Measurements from ENCODE around the gene TOP2B.

The TOP2B gene

DNA sequence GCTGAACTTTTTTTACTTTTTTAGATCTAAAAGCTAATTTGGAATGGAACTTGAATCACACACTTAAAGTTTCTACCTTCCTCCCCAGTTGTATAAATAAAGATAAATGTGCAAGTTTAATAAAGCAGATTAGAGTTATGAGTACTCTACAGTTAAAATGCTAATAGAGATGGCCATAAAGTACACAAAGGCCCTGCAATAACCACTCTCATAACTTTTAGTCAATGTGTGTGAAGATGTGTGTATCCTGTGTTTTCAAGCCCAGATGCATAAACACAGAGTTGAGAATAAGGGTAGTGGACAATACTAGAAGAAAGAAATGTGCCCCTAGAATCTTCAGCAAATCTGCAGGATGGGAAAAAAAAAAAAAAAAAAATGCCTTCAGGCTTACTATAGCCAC lies 45.3 kb downstream of the TOP2B start:
- DNase-seq (ENCODE audit: low read depth), result no peak

DNA sequence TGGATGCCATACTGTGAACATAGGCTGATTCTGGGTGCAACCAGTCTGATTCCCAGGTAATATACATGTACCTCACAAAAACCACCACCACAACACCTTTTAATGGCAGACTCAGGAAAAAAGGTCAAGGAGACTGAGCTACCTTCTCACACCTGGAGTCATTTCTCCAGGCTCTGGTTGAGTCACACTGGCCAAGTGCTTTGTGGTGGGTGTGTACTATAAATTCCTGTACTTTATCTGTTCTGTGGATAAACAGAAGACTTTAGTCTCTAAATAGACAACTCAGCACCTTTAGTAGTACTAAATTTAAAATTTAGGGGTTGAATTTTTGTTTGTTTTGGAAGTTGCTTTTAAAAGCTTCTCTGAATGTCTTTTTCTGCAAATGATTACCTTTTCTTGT lies 46.7 kb downstream of the TOP2B start:
- no peak for DNase-seq (ENCODE audit: low read depth)

DNA sequence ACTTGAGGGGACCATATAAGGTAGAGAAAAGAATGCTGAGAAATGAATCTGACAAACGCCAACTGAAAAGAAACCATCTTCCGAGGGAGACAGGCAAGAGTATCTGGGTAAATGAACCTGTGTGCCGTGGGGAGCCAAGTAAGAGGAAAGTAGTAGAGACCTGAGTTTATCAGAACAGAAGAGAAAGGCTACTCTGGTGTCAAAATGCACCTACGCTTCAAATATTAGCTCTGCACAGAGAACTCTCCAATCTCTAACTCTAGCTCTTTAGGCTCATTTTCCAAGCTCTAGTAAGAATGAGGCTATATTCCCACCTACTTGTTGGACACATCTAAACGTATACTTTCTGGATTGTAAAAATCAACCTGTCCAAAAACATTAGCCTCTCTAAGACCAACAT lies 53.5 kb downstream of the TOP2B start:
- no peak for DNase-seq (ENCODE audit: low read depth)

DNA sequence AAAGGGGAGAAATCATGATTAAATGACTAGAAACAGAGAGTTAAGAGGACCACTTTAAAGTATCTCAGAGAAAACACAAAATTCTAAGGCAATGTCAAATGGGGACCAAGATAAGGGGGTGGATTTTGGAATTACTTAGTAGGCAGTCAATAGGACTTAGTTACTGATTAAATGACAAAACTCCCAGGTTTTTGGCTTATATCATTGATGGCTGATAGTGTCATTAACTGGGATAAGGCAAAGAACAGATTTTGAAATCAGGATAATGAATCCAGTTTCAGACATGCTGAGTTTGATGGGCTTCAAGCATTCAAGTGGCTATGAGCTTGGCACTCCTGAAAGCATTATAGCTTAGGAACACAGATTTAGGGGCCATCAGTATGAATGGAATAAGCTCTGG lies 53.9 kb downstream of the TOP2B start:
- no peak for DNase-seq (ENCODE audit: low read depth)

DNA sequence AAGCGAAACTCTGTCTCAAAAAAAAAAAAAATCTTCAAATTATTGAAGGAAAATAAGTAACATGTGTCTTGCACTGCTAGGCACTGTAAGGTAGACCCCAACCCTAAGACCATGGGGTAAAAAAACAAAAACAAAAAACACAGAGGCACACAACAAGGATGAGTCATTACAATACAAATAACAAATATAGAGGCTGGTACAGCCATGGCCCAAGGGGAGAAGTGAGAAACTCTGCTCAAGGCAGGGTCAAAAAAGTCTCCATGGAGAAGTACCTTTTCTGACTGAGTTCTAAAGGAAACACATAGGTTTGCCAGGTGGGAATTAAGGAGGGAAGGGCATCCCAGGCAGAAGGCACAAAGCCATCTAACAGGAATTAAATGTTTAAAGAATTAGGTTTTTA lies 54.5 kb downstream of the TOP2B start:
- DNase-seq (ENCODE audit: low read depth), result no peak

DNA sequence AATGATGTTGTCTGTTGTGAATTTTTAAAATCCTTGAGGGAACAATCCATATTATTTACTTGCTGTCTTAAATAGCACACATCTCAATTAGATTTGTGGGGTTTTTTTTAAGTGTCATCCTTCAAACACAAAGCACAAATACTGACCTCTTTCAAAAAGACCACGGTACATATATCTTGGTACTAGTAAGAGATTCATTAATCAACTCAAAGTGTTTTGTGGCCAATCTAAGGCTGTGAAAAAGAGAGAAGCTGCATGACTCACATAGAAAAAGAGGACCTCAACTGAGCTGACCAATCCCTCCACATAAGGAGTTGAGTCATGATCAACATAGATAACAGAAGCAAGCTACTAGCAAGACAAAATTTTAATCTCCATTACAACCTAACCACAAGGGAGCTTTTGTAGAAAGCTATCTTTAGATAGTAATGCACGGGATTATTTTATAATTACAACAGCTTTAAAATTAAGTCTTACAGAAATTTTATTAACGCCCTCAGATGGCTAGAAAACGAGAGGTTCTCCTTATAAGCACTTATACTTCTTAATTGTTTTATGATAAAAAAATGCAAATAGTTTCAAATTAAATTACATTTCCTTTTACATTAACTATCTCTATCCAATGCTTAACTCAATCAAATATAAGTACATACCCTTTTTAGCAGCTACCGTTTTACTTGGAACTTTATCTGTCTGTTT lies 60.5 kb downstream of the TOP2B start:
- no peak for DNase-seq (ENCODE audit: low read depth)

DNA sequence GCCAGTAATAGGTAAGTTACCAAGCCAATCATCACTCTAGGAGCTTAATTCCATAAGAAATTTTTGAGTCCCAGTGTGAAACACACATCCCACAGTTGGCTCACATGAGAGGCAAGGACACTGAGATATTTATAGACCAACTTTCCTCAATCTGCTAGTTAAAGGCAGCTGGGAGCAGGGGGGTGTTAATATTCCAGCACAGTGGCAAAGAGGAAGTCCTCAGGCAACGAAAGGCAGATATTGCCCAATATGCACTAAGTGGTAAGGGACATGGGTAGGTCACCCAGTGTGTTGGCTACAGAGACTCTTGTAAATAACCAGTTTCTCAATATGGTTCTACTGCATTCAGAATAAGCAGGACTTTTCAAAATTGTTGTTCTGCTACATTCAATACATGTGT lies 61.0 kb downstream of the TOP2B start:
- no peak for DNase-seq (ENCODE audit: low read depth)

DNA sequence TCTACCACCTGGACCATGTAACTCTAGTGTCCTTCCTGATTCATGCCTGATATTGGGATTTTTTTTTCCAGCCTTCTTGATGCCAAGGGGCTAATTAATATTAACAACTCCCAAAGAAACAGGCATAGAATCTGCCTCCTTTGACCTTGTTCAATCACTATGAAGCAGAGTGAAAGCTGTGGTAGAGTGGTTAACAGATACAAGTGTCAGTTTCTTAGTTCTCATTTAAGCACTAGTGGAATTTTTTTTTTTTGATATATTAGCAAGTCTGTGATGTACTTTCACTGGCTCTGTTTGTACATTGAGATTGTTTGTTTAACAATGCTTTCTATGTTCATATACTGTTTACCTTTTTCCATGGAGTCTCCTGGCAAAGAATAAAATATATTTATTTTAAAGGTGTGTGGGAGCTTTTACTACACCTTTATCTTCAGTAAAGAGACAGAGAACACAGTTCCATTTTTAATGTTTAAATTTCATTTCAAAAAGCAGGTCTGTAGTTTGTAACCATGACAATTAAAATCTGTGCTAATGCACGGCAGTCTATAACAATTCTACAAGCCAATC lies 67.1 kb downstream of the TOP2B start:
- no peak for DNase-seq (ENCODE audit: low read depth)

DNA sequence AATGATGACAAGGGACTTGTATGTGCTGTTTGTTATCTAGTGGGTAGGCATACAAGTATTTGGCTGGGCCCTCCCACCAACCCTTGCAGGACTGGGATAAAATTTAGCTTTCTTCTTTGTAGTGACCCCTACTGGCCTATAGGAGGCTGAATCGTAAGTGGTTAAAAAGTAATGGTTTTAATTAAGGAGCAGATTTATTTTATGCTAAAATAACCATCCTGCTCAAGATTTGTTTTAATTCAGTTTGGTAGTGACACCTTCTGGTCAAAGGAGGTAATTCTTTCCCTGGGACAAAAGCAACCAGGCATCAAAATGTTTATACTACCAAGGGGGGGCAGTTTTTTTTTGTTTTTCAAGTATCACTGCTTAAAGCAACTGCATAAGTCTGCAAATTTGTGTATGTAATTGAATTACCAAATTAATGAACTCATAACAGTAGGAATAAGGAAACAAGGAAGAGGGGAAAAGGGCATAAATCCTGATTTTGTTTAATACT lies 70.7 kb downstream of the TOP2B start:
- no peak for DNase-seq (ENCODE audit: low read depth)

DNA sequence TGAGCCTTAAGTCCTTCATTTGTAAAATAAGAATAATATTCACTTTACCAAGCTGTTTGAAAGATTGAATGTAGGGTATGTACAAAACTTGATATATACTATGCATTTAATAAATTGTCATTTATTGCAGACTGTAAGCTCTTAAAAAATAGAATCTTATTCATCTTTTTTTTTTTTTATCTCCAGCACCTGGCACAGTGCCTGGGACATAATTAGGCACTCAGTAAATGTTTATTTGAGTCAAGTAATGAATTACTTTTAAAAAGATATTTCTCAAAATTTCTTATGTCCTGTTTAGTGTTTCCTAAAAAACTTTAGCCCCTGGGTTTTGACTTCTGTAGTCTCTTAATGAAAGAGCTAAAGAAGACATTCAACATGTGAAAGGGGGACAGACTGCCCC lies 71.7 kb downstream of the TOP2B start:
- no peak for DNase-seq (ENCODE audit: low read depth)

DNA sequence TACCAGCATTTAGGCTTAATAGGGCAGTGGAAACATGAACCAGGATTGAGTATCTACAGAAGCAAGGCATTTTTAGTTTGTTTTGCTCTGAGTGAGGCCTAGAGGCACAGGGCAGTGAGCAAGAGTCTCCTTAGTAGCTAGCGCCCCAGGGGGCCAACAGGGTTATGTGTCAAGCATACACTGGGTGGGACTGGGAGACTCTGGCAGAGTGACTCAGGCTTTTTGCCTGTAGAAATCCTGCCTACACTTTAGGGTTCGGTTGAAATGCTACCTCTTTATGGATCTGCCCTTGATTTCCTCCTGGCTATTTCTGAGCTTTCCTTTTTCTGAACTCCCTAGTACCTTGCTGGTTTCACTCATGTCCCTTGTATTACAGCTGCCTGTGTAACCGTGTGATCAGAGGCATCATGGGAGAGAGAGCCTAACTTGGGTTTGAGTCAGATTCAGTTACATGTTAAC lies 72.2 kb downstream of the TOP2B start:
- no peak for DNase-seq (ENCODE audit: low read depth)

DNA sequence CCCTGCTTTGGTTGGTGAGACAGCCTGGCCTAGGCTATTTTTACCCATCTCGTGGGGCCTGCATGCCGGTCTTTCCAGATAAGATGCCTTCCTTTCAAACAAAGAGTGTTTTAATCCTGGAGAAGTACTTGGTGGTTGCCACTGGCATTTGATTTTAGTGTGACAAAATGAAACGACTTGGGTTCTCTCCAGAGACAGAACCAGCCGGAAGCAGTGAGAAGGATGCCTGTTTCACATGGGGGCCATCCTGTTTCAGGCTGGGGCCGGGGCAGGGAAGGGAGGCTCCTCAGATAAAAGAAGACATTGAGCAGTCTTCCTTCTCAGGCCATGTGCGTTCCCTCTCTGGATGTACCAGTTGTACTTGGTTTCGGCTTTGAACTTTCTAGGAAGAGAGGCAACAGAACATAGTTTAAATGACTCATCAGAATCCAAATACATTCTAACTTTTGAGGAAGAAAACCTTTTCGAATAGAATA lies 74.9 kb downstream of the TOP2B start:
- no peak for DNase-seq (ENCODE audit: low read depth)

DNA sequence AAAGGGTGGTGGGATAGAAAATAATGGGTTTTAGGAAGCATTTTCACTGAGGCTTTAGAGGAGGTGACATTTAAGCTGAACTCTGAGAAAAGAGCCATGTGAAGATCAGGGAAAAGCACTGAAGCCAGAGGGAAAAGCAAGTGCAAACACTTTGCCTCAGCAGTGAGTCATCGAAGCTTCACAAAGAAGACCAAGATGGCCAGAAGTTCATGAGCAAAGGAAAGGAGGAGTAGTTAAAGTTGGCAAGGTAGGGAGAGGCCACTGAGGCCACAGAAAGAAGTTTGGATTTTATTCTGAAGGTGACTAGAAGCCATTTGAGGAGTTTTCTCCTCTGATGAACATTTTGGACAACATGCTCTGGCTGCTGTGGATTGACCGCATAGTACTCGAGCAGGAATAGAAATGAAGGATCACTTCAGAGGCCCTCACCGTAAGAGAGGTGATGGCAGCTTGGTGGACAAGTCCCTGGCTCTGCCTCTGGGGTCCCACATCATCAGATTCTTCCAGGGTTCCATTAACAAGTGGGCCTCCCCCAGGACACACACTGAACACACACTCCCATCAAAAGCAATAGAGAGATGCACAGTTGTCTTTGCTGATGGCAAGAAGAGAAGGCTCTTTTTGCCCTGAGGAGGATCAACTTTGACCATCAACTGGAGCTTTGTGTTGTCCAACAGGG lies 75.5 kb downstream of the TOP2B start:
- no peak for DNase-seq (ENCODE audit: low read depth)

DNA sequence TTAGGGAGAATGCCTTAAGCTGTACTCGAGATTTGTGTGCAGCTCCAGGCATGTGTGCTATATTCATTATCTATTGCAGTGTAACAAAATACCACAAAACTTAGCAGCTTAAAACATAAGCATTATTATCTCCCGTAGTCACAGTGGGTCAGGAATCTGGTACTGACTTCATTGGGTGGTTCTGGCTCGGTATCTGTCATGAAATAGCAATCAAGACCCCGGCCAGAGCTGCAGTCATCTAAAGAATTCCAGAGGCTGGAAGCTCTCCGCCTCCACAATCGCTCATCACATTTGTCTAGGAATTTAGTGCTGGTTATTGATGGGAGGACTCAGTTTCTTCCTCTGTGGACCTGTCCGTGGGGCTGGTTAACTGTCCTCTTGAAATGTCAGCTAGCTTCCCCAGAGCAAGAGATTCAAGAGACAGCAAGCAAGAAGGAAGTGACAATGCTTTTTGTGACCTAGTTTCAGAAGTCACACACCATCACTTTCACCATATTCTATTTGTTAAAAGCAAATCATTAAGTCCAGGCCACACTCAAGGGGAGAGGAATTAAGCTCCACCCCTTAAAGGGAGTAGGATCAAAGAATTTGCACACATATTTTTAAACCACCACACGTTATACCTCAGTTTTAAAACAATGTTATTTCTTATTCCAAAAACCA lies 76.1 kb downstream of the TOP2B start:
- no peak for DNase-seq (ENCODE audit: low read depth)

DNA sequence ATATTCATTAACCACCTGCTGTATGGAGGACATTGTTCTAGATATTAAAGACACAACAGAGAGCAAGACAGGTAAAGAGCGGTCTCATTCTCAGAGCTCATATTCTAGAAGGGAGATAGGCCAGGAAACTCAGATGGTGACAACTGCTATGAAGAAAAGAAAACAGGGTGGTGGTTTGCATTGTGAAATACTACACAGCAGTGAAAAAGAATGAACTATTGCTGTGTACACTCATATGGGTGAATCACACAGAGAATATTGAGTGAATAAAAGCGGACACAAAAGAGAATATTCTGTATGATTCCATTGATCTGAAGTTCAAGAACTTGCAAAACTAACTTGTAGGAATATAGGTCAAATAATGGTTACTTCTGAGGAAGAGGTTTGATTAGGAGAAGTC lies 76.7 kb downstream of the TOP2B start:
- DNase-seq (ENCODE audit: low read depth), result no peak

DNA sequence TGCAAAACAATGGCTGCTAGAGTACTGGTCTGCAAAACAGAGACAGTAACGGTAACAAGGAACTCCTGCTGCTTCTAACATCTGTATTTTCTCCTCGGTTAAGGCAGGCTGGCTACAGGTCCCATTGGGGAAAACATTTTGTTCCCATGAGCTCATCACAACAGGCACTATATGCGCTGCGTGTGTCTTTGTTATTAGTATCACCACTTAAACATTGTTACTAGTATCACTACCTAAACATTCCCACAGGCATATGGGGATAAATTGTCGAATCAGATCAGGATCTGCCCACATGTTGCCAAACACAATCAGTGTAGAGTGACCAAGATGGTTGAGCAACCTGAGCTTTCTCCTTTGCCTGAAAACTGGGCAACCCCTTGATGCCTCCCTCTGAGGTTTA lies 77.2 kb downstream of the TOP2B start:
- no peak for DNase-seq (ENCODE audit: low read depth)

DNA sequence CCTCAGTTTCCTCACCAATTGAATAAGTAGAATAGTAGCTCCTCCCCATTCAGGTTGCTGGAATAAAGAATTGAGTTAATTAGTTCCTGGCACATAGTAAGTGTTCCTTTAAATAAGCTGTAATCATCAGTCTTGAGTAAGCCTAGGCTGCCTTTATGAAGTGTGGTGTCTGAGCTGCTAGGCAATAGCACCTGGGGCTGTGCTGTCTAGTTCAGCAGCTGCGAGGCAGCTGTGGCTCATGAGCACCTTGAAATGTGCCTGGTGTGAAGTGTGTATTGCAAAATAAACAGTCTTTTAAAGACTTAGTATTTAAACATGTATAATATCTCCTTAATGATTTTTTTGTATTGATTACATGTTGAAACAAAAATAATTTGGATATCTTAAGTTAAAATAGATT lies 77.6 kb downstream of the TOP2B start:
- no peak for DNase-seq (ENCODE audit: low read depth)

DNA sequence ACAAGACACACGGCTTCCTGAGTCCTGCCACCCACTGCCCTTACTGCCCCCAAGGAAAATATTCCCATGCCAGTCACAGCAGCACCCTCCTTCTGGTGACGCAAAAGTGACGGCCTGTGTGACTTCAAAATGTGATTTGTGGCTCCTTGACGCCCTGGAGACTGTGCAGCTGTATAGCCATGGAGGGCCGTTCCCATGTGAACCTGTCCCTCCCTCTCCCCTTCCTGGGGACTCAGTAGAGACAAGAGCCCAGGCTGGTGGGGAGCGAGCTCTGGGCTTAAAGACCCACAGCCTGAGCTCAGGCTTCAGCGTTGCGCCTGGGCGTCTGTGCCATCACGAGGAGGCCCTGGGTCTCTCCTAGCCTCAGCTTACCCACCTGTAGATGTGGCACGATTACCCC lies 78.2 kb downstream of the TOP2B start:
- no peak for DNase-seq (ENCODE audit: low read depth)

DNA sequence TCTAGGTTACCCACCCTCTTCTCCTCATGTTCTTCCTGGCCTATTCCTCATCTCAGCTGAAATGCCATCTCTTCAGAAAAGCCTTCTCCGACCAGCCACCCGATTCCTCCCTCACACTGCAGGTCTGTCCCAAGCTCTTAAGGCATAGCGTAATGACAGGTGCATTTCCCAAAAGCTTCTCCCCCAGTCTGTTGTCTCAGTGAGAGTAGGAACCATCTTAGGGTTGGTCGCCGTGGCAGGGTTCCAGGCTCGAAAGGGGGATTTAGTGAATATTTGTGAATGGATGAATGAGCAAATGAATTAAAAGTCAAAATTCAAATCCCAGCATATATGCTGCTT lies 78.6 kb downstream of the TOP2B start:
- no peak for DNase-seq (ENCODE audit: low read depth)

DNA sequence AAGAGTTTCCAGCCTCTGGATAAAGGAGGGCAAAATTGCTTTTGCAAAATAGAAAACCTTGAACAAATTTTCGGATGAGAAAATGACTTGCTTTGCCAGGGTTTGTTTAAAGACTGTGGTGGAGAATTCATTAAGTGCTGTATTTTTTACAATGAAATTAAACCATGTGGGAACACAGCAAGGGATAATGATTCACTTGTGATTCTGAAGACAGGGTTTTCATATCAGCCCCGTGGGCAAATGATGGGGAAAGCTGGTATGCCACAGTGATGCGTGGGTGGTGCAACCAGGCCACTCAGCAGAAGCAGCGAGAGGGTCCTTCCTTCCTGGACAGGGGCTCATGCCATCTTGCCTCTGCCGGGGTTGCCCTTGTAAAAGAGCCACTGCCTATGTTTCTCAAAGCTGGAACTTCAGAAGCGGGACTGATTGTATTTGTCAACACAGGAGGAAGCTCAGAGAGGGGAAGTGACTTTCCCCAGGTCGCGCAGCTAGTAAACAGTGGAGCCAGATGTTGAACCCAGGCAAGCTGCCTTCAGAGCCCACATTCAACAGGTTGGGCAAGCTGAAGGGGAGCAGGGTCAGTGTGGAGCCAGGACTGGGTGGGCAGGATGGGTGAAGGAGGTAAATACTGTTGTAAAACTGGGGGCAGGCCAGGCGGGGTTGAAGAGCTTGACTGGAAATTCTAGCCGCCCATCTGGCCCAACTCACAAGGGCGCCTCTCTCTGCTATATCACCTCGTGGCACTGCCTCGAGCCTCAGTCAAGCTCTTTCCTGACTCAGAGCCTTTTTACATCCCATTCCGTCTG lies 79.1 kb downstream of the TOP2B start:
- no peak for DNase-seq (ENCODE audit: low read depth)

DNA sequence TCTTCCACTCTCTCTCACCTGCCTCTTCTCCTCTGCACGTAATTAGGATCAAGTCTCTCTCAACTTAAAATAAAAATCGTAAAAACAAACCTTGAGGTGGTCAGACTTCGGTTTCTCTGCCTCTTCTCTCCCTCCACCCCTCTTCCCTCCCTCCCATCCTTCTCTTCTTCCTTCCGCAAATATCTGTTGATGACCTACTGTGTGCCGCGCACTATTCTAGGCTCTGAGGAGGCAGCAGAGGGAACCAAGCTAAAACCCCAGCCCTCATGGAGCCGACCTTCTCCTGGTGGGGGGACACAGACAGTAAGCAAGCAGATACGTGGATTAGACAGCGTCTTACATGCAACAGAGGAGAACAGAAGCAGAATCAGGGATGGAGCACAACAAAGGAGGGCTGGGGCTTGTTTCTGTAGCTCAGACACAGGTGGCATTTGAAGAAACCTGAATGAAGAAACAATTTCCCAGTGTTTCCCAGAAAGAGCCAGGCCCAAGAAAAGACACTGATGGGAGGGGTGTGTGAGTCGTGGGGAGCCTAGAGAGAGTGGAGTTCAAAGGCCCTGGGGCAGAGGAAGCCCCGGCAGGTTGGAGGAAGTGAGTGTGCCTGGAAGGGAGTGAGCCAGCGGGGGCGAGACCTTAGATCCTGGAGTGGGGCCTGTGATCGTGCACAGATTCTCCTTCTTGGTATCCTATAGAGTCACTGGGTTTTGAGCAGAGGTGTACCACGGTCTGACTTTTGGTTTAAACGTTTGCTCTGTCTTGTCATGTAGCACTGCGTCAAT lies 80.5 kb downstream of the TOP2B start:
- no peak for DNase-seq (ENCODE audit: low read depth)
